ENCODE results near the gene POLE. TPM values are rescaled to one million over a fixed set of nuclear protein-coding genes. Genes with fewer than 3 reads are reported as not detected.

POLE gene
- total RNA-seq, 2 donors from 2014 or later: 41.3 to 45.7 TPM

GRCh38 chr12:132591107-132591935 lies 95.8 kb downstream of the POLE start:
- H3K27ac ChIP-seq: no peak overlapping the region
- DNase-seq (ENCODE audit: low spot score) (no peak), ATAC-seq (ENCODE audit: insufficient number of reproducible peaks, low FRiP score, low read depth) (no peak)
- no peaks in the 10 kb centered on the region for H3K36me3 ChIP-seq
- no peak overlapping the region for H3K4me3 ChIP-seq
- no peaks in the 10 kb centered on the region for H3K9me3 ChIP-seq
- no peaks in the 10 kb centered on the region for H3K27me3 ChIP-seq (replicated peaks; ENCODE audit: insufficient read depth)
- no peaks in the 10 kb centered on the region for H3K4me1 ChIP-seq (ENCODE audit: control insufficient read depth in 1 of 2, low read depth in 2 of 2)
- no peak for TF ChIP-seq CTCF (IDR thresholded peaks at IDR 0.05)

GRCh38 chr12:132588821-132589669 lies 98.1 kb downstream of the POLE start:
- H3K4me1 ChIP-seq (ENCODE audit: control insufficient read depth in 1 of 2, low read depth in 2 of 2): no peaks in the 10 kb centered on the region
- no peaks in the 10 kb centered on the region for H3K9me3 ChIP-seq
- DNase-seq (ENCODE audit: low spot score) (no peak), ATAC-seq (ENCODE audit: insufficient number of reproducible peaks, low FRiP score, low read depth) (no peak)
- no peak for TF ChIP-seq CTCF (IDR thresholded peaks at IDR 0.05)
- no peak overlapping the region for H3K27ac ChIP-seq
- no peaks in the 10 kb centered on the region for H3K27me3 ChIP-seq (replicated peaks; ENCODE audit: insufficient read depth)
- no peaks in the 10 kb centered on the region for H3K36me3 ChIP-seq
- H3K4me3 ChIP-seq: no peak overlapping the region

GRCh38 chr12:132588319-132588718 lies 98.8 kb downstream of the POLE start:
- no peaks in the 10 kb centered on the region for H3K9me3 ChIP-seq

GRCh38 chr12:132587781-132588180 lies 99.4 kb downstream of the POLE start:
- Histone ChIP-seq H3K9me3 (no peaks in the 10 kb centered on the region), H3K27me3 (replicated peaks; ENCODE audit: insufficient read depth) (no peaks in the 10 kb centered on the region), H3K4me3 (no peak overlapping the region), H3K36me3 (no peaks in the 10 kb centered on the region), H3K27ac (no peak overlapping the region), H3K4me1 (ENCODE audit: control insufficient read depth in 1 of 2, low read depth in 2 of 2) (no peaks in the 10 kb centered on the region)
- no peak for TF ChIP-seq CTCF (IDR thresholded peaks at IDR 0.05)
- DNase-seq (ENCODE audit: low spot score) (no peak), ATAC-seq (ENCODE audit: insufficient number of reproducible peaks, low FRiP score, low read depth) (no peak)

More at GRCh38 chr12:132588319-132588718, 98.8 kb downstream of the POLE start:
- Histone ChIP-seq H3K27ac (no peak overlapping the region), H3K27me3 (replicated peaks; ENCODE audit: insufficient read depth) (no peaks in the 10 kb centered on the region), H3K4me3 (no peak overlapping the region), H3K4me1 (ENCODE audit: control insufficient read depth in 1 of 2, low read depth in 2 of 2) (no peaks in the 10 kb centered on the region), H3K36me3 (no peaks in the 10 kb centered on the region)
- no peak for TF ChIP-seq CTCF (IDR thresholded peaks at IDR 0.05)
- ATAC-seq (ENCODE audit: insufficient number of reproducible peaks, low FRiP score, low read depth) (no peak), DNase-seq (ENCODE audit: low spot score) (no peak)

- Histone ChIP-seq H3K36me3 (no peaks in the 10 kb centered on the region), H3K9me3 (no peaks in the 10 kb centered on the region), H3K27ac (no peak overlapping the region), H3K4me3 (no peak overlapping the region), H3K27me3 (replicated peaks; ENCODE audit: insufficient read depth) (no peaks in the 10 kb centered on the region), H3K4me1 (ENCODE audit: control insufficient read depth in 1 of 2, low read depth in 2 of 2) (no peaks in the 10 kb centered on the region)
- ATAC-seq (ENCODE audit: insufficient number of reproducible peaks, low FRiP score, low read depth): no peak
- TF ChIP-seq CTCF (IDR thresholded peaks at IDR 0.05): no peak
- DNase-seq (ENCODE audit: low spot score): no peak
Measured at GRCh38 chr12:132586929-132587328, 100.2 kb downstream of the POLE start.

All from thoracic aorta (tissue), 2 donors.